ENCODE results near the gene NUDT2.
"Not testable (repeated sequence)": the region's sequence is repeated elsewhere in the genome, so short reads cannot be mapped to it uniquely, and the experiment has no call there.

Gene NUDT2

DNA sequence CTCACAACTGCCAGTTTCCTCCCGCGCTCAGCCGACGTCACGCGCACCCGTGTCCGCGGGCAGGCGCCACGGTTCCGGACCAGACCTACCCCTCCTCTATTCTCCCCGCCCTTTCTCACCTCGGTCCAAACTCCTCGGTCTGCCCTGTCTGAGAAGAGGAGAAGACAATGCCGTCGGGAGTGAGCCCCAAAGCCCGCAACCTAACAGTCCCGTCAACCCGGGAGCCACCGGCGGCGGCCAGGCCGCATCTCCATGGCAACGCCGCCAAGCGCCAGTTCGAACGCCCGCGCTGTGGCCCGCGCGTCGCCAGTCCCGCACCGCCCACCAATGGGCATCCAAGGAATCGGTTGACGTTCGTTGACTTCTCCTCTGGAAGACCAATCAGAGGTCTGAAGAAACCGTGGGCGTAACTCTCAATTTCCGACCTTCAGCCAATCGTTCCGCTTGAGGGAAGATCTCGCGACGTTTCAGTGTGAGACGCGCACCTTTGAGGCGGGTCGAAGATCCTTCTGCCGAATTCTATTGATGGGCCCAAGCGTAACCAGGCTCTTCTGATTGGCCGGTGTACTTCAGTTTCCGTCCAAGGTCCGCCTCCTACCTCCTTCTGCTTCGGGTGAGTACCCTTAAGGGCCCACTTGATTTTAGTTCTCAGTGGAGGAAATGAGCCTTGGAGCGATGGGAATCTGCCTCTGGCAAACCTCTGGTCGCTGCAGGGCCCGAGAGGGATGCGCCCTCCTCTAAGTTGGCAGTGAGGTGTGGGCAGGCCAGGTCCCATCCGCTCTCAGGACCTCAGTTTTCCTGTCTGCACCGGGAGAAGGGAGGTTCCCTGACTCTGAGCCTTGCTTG is at the start of gene NUDT2, which contains the start of gene KIF24:
Gene NUDT2 (plus strand): TSS at position 583 of the 846 bp plus-strand sequence. CDS start 9,471 bp downstream, outside the sequence.
Gene KIF24 (minus strand): TSS at position 282 of the 846 bp plus-strand sequence. CDS start 17,922 bp downstream, outside the sequence.
- peak; percentile 99 for DNase-seq (ENCODE audit: low spot score)

DNA sequence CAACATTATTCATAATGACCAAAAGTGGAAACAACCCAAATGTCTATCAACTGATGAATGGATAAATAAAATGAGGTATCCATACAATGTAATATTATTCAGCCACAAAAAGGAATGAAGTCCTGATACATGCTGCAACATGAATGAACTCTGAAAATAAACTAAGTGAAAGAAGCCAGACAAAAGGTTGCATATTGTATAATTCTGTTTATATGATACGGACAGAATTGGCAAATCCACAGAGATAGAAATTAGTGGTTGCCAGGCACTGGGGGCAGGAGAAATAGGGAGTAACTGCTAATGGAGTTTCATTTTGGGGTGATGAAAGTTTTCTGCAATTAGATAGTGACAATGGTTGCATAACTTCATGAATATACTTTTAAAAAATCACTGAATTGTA is 47.3 kb upstream of the NUDT2 start:
- no peak for DNase-seq (ENCODE audit: low spot score)

DNA sequence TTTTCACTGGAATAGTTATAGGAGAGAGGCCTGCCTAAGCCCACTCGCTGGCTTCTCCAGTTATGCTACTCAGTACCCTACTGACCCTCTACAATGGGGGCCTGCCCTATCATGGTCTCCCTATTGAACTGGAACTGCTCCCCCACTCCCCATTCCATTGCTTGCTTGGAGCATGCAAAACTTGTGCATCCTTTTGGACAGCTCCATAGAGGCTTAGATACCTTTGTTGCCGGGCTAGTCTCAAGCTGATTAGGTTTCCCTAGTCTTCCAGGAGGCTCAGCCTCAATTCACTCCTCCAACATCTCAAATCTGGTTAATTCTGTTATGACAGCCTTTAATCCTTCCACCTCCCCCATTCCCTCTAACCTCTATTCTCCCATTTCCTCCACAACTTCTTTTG is 40.2 kb upstream of the NUDT2 start:
- DNase-seq (ENCODE audit: low spot score) = no peak

DNA sequence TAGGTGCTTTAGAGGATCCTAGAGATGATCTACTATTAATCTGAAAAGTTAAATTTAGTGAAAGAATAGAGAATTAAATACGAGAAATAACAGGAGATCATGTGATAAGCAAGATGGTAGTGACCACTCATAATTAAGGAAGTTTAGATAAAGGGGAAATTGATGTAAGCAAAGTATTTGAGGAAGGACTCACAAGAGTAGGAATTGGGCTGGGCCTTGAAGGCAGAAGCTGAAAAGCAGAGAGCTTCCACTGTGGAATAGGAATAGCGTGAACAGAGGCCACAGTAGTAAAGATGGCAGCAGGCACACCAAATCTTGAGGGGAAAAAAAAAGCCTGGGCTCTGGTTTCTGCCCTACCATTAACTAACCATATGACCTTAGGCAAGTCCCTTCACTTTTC is 38.3 kb upstream of the NUDT2 start:
- DNase-seq (ENCODE audit: low spot score) = peak; percentile 11

DNA sequence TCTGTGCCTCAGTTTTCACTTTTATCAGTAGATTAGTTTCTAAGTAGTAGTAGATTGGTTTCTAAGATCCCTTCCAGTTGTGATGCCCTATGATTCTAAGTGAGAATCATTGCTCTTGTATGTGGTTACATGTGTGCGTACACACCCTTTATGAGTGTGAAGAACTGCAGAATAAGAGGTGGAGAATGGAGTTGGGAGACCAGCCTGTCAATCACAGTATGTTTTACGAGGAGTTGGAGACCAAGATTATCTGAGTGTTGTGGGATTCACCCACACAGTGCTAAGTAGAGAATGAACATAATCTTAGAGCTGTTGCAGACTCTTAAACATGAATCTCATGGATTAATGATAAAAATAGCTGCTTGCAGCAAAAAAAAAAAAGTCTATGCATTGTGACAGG is 37.9 kb upstream of the NUDT2 start:
- DNase-seq (ENCODE audit: low spot score) = no peak

DNA sequence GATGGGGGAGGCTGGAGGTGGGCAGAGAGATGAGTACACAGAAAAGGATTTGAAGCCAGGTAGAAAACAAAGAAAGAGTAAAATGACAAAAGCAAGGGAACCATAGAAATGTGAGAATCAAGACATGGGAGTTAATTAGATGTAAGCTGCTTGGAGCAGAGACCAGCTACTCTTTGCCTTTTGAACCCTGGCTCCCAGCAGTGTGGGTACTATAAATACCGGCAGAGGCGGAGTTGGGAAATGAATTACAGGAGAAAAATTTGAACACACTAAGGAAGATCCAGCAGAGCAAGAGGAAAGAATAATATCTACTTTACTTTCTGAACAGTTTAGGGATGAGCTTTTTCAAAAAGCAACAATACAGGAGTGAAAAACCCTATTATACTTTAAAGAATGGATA is 36.8 kb upstream of the NUDT2 start:
- no peak for DNase-seq (ENCODE audit: low spot score)

DNA sequence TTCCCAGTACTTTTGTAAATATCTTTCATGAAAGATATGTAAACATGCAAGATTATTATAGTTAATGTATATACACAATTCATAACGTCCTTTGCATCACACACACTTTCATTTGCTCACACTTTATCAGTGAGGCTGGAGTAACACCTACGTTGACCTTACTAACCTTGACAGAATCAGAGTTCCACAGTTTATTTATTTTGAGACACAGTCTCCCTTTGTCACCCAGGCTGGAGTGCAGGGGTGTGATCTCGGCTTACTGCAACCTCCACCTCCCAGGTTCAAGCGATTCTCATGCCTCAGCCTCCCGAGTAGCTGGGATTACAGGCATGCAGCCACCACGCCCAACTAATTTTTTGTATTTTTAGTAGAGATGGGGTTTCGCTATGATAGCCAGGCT is 28.3 kb upstream of the NUDT2 start:
- not testable (repeated sequence) for DNase-seq (ENCODE audit: low spot score)

DNA sequence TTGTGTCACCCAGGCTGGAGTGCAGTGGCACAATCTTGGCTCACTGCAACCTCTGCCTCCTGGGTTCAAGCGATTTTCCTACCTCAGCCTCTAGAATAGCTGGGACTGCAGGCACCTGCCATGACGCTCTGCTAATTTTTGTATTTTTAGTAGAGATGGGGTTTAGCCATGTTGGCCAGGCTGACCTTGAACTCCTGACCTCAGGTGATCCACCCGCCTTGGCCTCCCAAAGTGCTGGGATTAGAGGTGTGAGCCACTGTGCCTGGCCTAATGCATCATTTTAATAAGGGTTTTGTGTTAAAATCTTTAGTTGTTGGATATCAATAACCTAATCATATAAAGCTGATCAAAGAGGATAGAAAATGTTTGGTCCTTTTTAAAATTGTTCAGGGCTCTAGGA is 21.1 kb upstream of the NUDT2 start:
- not testable (repeated sequence) for DNase-seq (ENCODE audit: low spot score)

DNA sequence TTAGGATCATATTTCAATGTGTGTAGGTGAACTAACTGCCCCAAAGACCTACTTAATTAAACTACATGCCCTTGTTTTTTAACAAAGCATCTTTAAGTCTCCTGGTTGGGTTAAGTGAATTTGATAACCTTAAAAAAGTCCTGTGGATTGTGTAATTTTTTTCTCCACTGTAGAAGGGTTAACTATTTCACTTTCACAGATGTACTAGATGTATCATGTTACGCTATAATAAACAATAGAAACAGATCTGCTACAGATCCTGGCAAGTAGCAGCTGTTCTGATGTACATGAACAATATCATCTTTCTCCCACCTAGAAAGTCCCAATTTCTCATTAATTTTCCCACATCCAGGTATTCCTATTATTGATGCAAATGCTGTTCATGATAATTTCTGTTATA is 19.2 kb upstream of the NUDT2 start:
- no peak for DNase-seq (ENCODE audit: low spot score)

DNA sequence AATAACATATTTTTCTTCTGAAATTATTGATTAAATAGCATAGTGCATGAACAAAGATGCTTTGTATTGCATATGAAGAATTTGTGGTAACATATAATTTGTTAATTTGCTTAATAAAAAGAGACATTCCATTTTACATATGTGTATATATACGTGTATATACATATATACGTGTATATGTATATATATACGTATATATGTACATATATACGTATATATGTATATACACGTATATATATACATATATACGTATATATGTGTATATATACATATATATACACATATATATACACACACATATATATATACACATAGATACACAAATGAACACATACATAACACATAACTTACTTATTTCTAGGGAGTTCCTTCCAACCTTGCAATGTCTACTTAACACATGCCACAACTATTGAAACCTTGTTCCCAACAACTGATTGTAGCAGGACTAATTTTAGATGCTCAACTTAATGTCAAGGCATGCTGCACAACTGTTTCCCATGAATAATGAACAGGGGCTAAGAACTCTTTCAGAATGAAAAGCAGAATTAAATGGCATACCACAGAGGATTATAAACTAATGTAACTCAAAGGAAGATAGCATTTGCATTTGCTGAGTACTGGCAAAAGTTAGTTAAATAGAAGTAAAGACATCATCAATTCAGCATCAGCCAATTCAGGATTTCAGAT is 17.7 kb upstream of the NUDT2 start:
- no peak for DNase-seq (ENCODE audit: low spot score)

DNA sequence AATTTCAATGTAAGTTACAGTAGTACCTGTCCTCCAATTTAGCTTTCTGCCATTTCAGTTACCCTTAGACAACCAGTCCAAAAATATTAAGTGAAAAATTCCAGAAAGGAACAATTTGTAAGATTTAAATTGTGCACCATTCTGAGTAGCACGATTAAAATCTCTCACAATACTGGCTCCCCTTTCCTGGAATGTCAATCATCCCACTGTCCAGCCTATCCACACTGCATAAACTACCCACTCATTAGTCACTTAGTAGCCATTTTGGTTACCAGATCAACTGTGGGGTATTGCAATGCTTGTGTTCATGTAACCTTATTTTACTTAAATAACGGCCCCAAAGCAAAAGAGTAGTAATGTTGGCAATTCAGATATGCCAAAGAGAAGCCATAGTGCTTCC is 11.9 kb upstream of the NUDT2 start:
- DNase-seq (ENCODE audit: low spot score) = no peak

DNA sequence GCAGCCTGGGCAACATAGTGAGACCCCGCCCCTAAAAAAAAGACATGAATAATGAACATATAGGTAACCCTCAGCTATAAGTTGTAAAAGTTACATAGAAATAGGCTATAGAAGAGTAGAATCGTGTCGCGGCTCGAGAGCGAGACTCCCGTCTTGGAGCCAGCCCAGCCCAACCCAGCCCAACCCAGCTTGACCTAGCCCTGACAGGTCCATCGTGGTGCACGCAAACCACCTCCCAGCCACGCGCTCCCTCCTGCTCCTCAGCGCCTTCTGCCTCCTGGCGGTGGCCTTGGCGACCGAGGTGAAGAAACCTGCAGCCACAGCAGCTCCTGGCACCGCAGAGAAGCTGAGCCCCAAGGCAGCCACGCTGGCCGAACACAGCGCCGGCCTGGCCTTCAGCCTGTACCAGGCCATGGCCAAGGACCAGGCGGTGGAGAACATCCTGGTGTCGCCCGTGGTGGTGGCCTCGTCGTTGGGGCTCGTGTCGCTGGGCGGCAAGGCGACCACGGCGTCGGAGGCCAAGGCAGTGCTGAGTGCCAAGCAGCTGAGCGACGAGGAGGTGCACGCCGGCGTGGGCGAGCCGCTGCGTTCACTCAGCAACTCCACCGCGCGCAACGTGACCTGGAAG is 11.1 kb upstream of the NUDT2 start:
- DNase-seq (ENCODE audit: low spot score) = no peak

DNA sequence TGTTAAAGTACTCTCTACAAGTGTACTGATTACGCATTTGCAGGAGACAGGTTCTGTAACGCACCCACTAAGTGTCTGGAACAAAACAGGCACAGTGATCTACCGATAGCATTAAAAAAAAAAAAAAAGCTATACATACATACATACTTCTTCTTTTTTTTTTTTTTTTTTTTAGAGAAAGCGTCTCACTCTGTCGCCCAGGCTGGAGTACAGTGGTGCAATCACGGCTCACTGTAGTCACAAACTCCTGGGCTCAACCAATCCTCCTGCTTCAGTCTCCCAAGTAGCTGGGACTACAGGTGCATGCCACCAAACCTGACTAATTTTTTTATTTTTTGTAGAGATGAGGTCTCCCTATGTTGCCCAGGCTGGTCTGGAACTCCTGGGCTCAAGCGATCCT is 7.9 kb upstream of the NUDT2 start:
- DNase-seq (ENCODE audit: low spot score) = no peak

DNA sequence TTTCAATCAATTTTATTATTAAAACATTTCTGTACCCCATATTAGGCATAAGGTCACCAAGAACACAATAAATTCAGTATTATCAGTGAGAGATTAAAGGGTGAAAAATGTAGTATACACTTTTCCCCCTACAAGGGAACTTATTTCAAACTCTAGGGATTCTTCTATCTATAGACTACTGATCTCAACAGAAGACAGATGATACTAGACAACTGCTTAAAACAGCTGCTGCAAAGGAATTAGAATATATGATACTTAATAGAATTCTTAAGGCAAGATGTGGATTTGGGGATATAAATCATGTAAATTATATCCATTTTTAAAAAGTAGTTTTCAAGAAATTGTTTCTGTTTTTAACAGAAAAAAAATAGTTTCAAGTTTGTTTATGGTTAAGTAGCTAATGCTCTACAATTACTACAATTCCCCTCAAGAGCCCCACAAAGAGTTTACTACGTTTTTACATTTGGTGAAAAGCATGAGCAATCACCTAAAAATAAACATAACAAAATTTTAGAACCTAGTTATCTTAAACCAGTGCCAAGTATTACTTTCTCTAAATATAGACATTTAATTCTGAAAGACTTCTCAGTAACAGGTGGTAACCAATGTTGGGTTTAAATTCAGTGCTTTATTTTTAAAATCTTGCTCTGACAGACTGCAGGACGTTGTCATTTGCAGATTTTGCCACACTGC is 6.3 kb upstream of the NUDT2 start:
- no peak for DNase-seq (ENCODE audit: low spot score)

DNA sequence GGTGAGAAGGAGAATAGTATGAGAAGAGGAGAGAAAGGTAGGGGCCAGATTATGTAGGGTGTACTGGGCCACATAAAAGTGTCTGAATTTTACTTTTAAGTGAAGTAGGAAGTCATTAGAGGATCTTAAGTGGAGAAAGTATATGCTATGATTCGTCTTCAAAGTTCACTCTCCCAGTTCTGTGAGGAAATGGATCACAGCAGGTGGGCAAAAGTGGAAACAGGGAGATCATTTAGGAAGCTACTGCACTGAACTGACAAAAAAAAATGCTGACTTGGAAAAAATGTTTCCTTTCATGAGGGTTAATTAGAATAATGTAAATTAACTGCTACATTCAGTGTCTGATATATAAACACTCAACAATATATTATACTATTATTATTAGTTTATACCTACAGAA is 2.7 kb upstream of the NUDT2 start:
- no peak for DNase-seq (ENCODE audit: low spot score)

DNA sequence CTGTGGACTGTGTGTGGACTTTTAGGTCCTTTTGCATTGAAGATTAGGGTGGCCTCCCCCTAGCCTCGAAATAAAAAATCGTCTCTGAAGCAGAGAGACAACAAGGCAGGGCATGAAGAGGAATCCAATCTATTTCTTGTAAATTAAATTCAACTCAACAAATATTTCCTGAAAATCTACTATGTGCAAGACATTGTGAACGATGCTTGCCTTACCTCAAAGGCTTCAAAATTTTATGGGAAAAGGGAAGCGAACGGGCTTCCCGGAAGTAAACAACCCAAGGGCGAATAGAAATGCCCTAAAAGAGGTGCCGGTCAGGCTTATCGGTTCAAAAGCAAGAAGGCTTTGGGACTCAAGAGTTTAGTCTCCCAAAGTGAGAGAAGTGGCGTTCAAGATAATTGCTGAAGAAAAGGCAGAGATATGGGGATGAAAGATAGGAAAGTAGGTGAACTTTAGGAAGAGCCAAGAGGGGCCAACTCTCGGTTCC is 826 bp upstream of the NUDT2 start:
- no peak for DNase-seq (ENCODE audit: low spot score)

DNA sequence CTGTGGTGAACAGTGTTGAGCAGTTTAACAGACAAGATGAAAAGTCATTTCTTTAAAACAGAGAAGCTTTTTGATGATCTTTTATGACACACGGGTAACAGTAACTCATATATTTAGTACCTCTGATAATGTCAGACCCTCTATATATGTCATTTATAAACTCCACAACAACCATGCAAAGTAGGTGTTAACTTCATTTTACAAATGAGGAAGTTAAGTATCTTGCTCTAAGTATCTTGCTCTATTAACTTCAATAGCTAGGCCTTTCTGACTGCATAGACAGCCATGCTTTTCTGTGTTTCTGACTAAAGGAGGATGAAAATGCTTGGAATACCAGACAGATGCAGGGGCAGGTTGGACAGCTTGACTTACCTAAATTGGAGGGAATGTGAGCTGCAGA is 1.8 kb downstream of the NUDT2 start:
- no peak for DNase-seq (ENCODE audit: low spot score)

DNA sequence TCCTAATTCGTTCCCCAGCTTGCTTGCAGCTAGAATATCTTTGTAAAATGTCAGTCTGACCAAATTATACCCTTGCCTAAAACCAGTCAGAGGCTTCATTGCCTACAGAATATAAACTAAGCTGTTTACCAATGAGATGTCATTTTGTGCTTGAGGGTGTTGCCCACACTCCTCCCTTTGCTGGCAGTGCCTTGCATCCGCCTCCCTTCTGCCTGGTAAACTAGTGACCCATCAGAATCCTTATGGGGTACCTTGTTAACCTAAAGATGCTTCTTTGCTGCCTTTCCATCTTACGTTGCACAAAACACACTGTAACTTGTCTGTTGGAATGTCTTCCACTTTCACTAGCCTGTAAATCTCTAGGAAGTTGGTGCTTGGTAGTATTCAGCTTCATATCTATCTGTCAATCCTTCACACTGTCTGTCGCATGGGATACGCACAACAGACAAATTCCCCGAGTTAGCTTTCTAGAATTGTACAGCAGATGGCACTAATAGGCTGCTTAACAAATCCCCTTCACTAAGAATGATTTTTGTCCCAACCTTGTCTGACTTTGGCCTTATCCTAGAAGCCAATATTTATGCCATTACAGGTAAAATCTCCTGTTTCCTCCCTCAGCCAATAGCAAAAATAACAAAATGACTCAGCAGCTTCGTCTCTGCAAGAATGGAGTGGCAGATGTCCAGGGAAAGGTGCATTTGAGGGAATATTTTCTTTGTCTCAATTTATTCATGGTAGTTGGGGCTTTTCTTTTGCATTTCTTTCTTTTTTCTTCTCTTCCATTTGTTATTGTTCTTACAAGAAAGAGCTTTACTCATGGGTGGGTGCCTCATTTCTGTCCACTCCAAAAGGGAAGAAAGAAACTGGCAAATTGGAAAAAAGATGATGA is 3.0 kb downstream of the NUDT2 start:
- DNase-seq (ENCODE audit: low spot score) = peak; percentile 87

DNA sequence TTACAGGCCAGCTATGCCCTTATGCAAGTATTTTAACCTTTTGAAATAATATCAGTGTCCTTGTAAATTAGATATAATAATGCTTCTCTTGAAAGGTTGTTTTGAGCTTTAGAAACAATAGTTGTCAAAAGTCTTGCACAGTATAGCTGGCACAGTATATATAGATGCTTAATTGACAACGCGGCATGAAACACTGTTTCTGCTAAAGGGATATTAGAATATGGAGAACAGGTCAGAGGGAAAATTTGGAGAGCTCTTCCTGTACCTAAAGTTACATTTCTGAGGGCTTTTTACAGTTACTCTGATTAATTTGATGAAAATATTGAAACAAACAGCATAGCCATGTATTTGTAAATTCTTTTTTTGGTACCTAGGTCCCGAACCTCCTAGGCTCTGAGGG is 4.5 kb downstream of the NUDT2 start:
- no peak for DNase-seq (ENCODE audit: low spot score)

DNA sequence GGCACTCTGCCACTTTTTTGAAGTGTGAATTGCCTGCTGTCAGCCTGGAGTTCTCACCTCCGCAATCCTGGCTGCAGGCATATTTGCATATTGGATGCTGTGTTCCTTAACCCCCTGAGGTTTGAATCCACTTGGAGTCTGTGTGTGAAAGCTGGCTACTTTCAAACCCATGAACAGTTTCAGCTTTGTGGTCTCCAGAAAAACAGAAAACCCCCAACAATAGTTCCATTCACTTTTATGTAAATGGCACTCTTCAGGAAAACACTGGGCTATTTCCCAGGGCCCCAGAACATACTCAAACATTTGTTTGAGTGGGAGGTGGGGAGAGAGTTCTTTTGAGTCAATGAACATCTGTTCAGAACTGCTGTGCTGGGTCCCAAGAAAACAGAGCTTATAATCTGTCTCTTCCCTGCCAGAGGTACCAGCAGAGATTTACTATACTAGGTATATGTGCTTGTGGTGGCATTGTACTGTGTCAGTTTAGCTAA is 5.0 kb downstream of the NUDT2 start:
- peak; percentile 88 for DNase-seq (ENCODE audit: low spot score)

DNA sequence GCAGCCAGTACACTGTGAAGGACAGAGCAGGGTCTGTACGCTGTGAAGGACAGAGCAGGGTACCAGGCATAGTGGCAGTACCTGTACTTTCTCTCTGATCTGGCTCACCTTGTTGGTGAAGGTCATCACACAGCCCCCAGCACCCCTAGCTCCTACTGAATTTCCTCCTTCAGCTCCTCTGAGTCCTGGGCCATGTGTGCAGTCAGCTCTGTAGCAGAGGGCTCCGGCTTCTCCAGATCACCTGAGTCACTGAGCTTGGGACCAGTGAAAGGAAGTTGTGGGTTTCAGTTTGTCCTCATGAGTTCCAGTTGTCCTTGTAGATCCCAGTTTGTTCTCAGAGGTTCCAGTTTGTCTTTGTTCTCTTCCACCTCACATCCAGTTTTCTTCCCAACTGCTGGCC is 5.5 kb downstream of the NUDT2 start:
- no peak for DNase-seq (ENCODE audit: low spot score)

Measured in Ammon's horn (tissue), 1 donor.